HCT116 (cell line): ENCODE data around the gene DNAJC18. TPM values are rescaled to one million over a fixed set of nuclear protein-coding genes. Genes with fewer than 3 reads are reported as not detected.

Source experiments
- ATAC-seq: fragments of 200-7000 bp; cut with Tn5 transposase; 2 replicates; pipeline ENCODE4 v1.9.1; 2020; ENCODE audit warnings: mild to moderate bottlenecking, moderate library complexity
- BruUV-seq: library from RNA; stranded (reverse); fragments of 400-500 nt; replicated peaks from 2 replicates; lab custom pipeline; 2021; lab: Mats Ljungman, UMichigan
- CTCF ChIA-PET: fragments of 300-600 bp; sonication (Branson Sonifier 250); formaldehyde crosslinking; loops from one replicate; lab custom pipeline; 2021; ENCODE audit warnings: antibody characterized with exemption; lab: Charles Lee
- POLR2A ChIA-PET: fragments of 300-600, 350-600 bp; sonication (Branson Sonifier 250); formaldehyde crosslinking; loops from one replicate; lab custom pipeline; 2021; ENCODE audit warnings: antibody characterized with exemption; lab: Charles Lee
- RAD21 ChIA-PET, 2 experiments: fragments of 300-600 bp; sonication (Branson Sonifier 250); formaldehyde crosslinking; loops; one replicate each; lab custom pipeline; 2023; ENCODE audit warnings: low total read pairs in 2 of 2; ENCODE audit not compliant: uncharacterized antibody in 2 of 2, unreplicated experiment in 2 of 2, low non-redundant PET in 1 of 2; lab: Charles Lee
- DNase-seq: peaks from one replicate; pipeline ENCODE4 v3.0.0-alpha.2; 2010; ENCODE audit warnings: low read depth, low spot score
- H2AFZ ChIP-seq: fragments of 200-600 bp; shearing (Covaris generic), sonication (generic); 2 replicates; pipeline ENCODE4 v1.6.1; 2017; ENCODE audit warnings: low read depth, mixed run types, mixed read lengths, antibody characterized with exemption, low read length; ENCODE audit not compliant: poor library complexity, severe bottlenecking
- H3K27ac ChIP-seq: 2 replicates; pipeline ENCODE4 v1.5.1; 2012; ENCODE audit warnings: low read depth, low read length
- H3K27me3 ChIP-seq: fragments of 200-600 bp; sonication (generic); 2 replicates; pipeline ENCODE4 v1.6.1; 2016; ENCODE audit warnings: mixed run types, low read length, mixed read lengths; ENCODE audit not compliant: insufficient read depth
- H3K36me3 ChIP-seq, 2 experiments: fragments of 200-500 bp in 1 of 2; fragments of 200-600 bp in 1 of 2; sonication (Bioruptor generic) in 1 of 2; sonication (generic) in 1 of 2; 2 replicates each; pipeline versions ENCODE4 v1.5.1 to v1.6.1; 2014 to 2016; ENCODE audit warnings: low read length in 2 of 2, inconsistent platforms in 1 of 2, mixed read lengths in 1 of 2, mixed run types in 1 of 2; ENCODE audit not compliant: insufficient read depth in 2 of 2, control insufficient read depth in 1 of 2
- H3K4me1 ChIP-seq, 2 experiments: fragments of 200-600 bp in 1 of 2; sonication (generic) in 1 of 2; 2 replicates each; pipeline versions ENCODE4 v1.5.1 to v1.6.1; 2012 to 2017; ENCODE audit warnings: low read length in 2 of 2, inconsistent platforms in 1 of 2, mild to moderate bottlenecking in 1 of 2, mixed read lengths in 1 of 2, mixed run types in 1 of 2, moderate library complexity in 1 of 2; ENCODE audit not compliant: insufficient read depth in 2 of 2, control insufficient read depth in 1 of 2
- H3K4me2 ChIP-seq: fragments of 200-600 bp; sonication (generic); 2 replicates; pipeline ENCODE4 v1.6.1; 2017; ENCODE audit warnings: mixed run types, low read length, mixed read lengths
- H3K4me3 ChIP-seq, 2 experiments: fragments of 200-600 bp in 1 of 2; sonication (generic) in 1 of 2; replicated peaks in 1 of 2; 2 replicates each; pipeline ENCODE4 v1.5.1; 2011 to 2016; ENCODE audit warnings: low read length in 2 of 2, control low read depth in 1 of 2, low read depth in 1 of 2, mild to moderate bottlenecking in 1 of 2, mixed read lengths in 1 of 2, mixed run types in 1 of 2
- H3K79me2 ChIP-seq: fragments of 200-600 bp; sonication (generic); 2 replicates; pipeline ENCODE4 v1.6.1; 2017; ENCODE audit warnings: mild to moderate bottlenecking, mixed run types, low read length, moderate library complexity, mixed read lengths; ENCODE audit not compliant: insufficient read depth
- H3K9ac ChIP-seq: fragments of 200-600 bp; sonication (generic); 2 replicates; pipeline ENCODE4 v1.6.1; 2016; ENCODE audit warnings: low read length, mixed read lengths
- H3K9me2 ChIP-seq: fragments of 200-600 bp; sonication (generic), shearing (Covaris generic); 2 replicates; pipeline ENCODE4 v1.6.1; 2017; ENCODE audit warnings: mixed run types, mild to moderate bottlenecking, moderate library complexity; ENCODE audit not compliant: insufficient read depth
- H3K9me3 ChIP-seq, 2 experiments: fragments of 200-500 bp in 1 of 2; fragments of 200-600 bp in 1 of 2; sonication (Bioruptor generic) in 1 of 2; sonication (generic) in 1 of 2; 2 replicates each; pipeline ENCODE4 v1.6.1; 2014 to 2017; ENCODE audit warnings: low read length in 2 of 2, mixed read lengths in 2 of 2, inconsistent platforms in 1 of 2, low read depth in 1 of 2, mild to moderate bottlenecking in 1 of 2, mixed run types in 1 of 2, moderate library complexity in 1 of 2; ENCODE audit not compliant: control insufficient read depth in 1 of 2, insufficient read depth in 1 of 2
- H4K20me1 ChIP-seq: fragments of 200-600 bp; sonication (generic), shearing (Covaris generic); 2 replicates; pipeline ENCODE4 v1.6.1; 2017; ENCODE audit warnings: mixed run types, mild to moderate bottlenecking, moderate library complexity; ENCODE audit not compliant: insufficient read depth
- CBX3 ChIP-seq: IDR thresholded peaks from 2 replicates; pipeline ENCODE4 v1.6.1; 2012; ENCODE audit warnings: low read depth
- CEBPB ChIP-seq: IDR thresholded peaks from 2 replicates; pipeline ENCODE4 v1.6.1; 2012; ENCODE audit warnings: low read depth
- EGR1 ChIP-seq: IDR thresholded peaks from 2 replicates; pipeline ENCODE4 v1.6.1; 2012; ENCODE audit warnings: low read depth
- EZH2phosphoT487 ChIP-seq: fragments of 200-600 bp; IDR thresholded peaks from 2 replicates; pipeline ENCODE4 v1.6.1; 2018; ENCODE audit warnings: antibody characterized with exemption, borderline replicate concordance
- FOSL1 ChIP-seq: IDR thresholded peaks from 2 replicates; pipeline ENCODE4 v1.6.1; 2012; ENCODE audit warnings: low read depth
- RAD21 ChIP-seq: IDR thresholded peaks from 2 replicates; pipeline ENCODE4 v1.6.1; 2012; ENCODE audit warnings: low read depth, mild to moderate bottlenecking
- SP1 ChIP-seq: IDR thresholded peaks from 2 replicates; pipeline ENCODE4 v1.6.1; 2012; ENCODE audit warnings: low read depth
- TCF7L2 ChIP-seq: IDR thresholded peaks from 2 replicates; pipeline ENCODE4 v1.7.0; 2011; ENCODE audit warnings: borderline replicate concordance, inconsistent platforms; ENCODE audit not compliant: insufficient read depth, insufficient read length; ENCODE audit errors: extremely low read depth
- ZFX ChIP-seq: fragments of 450-650 bp; IDR thresholded peaks from 2 replicates; pipeline ENCODE4 v1.6.1; 2017
- intact Hi-C: fragments of 100-400 bp; cut with micrococcal nuclease; formaldehyde crosslinking; loops from 2 replicates; pipeline ENCODE4 v1.10.0; 2022
- total RNA-seq: library from RNA; stranded (reverse); gene quantifications from one replicate; pipeline ENCODE4 v1.2.1, GENCODE V29; 2021; ENCODE audit not compliant: unreplicated experiment
- TF ChIP-seq, protein P1 (sequence below): IDR thresholded peaks from 2 replicates; pipeline ENCODE4 v1.6.1; 2012; ENCODE audit warnings: low read depth

DNAJC18 gene
- total RNA-seq, 1 experiment from 2014 or later = 5.7 TPM

DNA sequence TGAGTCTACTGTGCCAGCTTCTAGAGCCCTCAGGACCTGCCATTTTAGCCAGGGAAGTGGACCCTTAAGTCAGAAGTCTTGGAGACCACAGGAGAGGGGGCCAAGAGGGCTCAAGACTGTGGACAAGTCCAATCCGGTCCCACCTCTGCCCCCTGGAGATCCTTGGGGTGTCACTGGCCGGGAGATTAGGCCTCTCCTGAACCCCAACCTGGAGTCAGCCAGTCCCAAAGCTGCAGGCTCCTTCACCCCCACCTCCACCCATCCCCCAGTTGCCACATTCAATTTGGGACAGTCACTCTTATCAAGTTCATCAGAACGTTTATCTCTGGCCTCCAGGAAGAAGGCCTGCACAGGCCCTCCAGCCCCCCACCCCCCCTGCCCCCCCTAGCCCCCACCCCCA is 56.5 kb downstream of the DNAJC18 start (continued):
- TF ChIP-seq, protein P1, sequence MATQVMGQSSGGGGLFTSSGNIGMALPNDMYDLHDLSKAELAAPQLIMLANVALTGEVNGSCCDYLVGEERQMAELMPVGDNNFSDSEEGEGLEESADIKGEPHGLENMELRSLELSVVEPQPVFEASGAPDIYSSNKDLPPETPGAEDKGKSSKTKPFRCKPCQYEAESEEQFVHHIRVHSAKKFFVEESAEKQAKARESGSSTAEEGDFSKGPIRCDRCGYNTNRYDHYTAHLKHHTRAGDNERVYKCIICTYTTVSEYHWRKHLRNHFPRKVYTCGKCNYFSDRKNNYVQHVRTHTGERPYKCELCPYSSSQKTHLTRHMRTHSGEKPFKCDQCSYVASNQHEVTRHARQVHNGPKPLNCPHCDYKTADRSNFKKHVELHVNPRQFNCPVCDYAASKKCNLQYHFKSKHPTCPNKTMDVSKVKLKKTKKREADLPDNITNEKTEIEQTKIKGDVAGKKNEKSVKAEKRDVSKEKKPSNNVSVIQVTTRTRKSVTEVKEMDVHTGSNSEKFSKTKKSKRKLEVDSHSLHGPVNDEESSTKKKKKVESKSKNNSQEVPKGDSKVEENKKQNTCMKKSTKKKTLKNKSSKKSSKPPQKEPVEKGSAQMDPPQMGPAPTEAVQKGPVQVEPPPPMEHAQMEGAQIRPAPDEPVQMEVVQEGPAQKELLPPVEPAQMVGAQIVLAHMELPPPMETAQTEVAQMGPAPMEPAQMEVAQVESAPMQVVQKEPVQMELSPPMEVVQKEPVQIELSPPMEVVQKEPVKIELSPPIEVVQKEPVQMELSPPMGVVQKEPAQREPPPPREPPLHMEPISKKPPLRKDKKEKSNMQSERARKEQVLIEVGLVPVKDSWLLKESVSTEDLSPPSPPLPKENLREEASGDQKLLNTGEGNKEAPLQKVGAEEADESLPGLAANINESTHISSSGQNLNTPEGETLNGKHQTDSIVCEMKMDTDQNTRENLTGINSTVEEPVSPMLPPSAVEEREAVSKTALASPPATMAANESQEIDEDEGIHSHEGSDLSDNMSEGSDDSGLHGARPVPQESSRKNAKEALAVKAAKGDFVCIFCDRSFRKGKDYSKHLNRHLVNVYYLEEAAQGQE = no peak
- no peak for TF ChIP-seq CEBPB
- no peak for TF ChIP-seq EGR1

DNA sequence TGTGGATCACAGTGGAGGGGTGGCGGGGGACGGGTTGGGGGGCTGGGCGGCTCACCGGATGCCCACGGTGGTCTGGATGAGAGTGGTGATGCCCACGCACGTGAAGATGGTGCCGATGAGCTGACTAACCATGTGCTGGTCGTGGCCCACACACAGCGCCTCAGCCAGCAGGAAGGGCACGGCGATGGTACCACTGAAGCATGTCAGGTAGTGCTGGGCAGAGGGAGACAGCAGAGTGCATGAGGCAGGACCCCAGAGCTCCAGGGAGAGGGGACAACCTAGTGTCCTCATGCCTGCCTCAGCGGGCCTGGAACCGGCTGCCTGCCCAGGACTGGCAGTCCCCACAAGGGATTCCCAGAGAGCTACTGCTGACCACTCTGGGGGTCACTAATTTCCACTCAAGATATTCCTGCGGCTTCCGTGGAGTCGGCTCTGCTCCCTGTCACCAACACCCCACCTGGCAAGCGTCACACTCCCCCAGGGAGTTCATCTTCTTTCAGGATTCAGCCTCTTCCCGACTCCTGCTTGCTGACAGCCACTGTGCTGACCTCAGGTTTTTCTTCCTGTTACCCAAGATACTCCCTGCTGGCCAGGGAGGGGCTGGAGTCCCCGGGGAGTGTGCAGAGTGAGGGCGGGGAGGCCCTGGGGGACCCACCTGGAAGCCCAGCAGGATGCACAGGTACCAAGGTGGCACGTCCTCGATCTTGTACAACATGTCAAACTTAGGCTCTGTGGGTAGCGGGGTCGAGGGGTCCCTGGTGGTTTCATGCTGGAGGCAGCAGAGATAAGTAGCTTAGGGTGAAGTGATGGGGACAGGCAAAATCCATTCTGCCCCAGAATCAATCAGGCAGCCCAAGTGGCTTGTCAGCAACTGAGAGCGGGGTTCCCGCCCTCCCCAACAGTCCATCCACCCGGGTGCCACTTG is 57.2 kb downstream of the DNAJC18 start:
- H3K9ac ChIP-seq = no peak overlapping the region

More for the DNA sequence above, 57.2 kb downstream of the DNAJC18 start:
- Histone ChIP-seq H2AFZ (no peak overlapping the region), H3K4me1 (peaks cover 0 to 9% of the 10 kb centered on the region in 2 experiments; a peak in 1 of 4 replicates), H3K4me3 (no peak overlapping the region), H3K27ac (no peak overlapping the region), H3K36me3 (no peaks in the 10 kb centered on the region), H3K79me2 (no peaks in the 10 kb centered on the region), H3K27me3 (no peaks in the 10 kb centered on the region), H3K9me3 (no peaks in the 10 kb centered on the region)
- BruUV-seq = no TSS peak
- CTCF ChIA-PET = no interaction called here
- POLR2A ChIA-PET = no interaction called here
- no peak for DNase-seq
- TF ChIP-seq SP1 (no peak), ZFX (no peak), RAD21 (no peak), EGR1 (no peak), EZH2phosphoT487 (no peak), FOSL1 (no peak), CBX3 (no peak), TCF7L2 (no peak)
- TF ChIP-seq, protein P1 = no peak
- TF ChIP-seq, all 23 proteins: peak for 0
- no peak for ATAC-seq
- Histone ChIP-seq H3K4me2 (no peak overlapping the region), H3K9me2 (no peaks in the 10 kb centered on the region), H4K20me1 (no peaks in the 10 kb centered on the region)
- RAD21 ChIA-PET = no interaction called here
- intact Hi-C loops = no loop called here
